Hippocampal formation (tissue), 2 donors: ENCODE results near the gene PAF1.
A peak's percentile ranks its signal among the peaks of the same experiment; 100 is the strongest.

Experiments used
- DNase-seq, 2 donors: peaks; one replicate each; lab custom pipeline; 2025; lab: John Stamatoyannopoulos, UW

The PAF1 gene

DNA sequence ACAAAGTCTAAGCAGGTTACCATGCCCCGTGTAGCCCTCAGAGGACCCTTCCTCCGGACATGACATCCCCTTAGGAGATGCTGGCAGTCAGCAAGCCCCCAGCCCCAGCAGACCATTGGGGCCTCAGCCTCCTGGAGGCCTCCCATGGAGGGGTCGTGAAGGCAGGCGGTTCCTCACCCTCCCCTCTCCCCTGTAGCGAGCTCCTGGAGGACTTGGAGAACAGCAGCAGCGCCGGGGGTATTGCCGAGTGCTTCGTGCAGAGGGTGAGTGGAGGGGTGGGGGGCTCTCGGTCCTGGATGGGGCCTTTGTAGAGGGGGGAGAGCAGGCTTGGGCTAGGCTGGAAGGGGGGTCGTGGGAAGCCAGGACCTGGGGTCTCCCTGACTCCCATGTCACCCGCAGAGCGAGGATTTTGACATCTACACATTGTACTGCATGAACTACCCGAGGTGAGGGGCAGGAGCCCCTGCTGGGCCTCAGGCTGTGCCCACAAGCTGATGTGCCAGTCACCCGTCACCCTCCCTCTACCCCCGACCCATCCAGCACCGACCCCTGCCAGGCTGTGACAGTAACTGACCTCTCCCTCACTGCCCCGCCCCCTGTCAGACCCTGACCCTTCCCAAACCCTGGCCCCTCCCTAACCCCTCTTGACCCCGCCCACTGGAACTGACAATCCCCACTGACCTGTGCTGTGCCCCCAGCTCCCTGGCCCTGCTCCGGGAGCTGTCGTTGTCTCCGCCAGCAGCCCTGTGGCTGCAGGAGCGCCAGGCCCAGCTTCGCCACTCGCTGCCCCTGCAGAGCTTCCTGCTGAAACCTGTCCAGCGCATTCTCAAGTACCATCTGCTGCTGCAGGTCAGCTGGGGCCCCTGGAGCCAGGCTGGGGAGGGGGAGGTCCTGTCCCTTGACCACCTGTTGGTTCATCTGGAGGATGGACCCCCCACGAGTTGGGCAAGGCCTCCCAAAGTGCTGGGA, 25.5 kb upstream of the PAF1 start:
- DNase-seq = no peak

GRCh38 chr19:39415111-39416046, 24.5 kb upstream of the PAF1 start:
- DNase-seq = no peak

DNA sequence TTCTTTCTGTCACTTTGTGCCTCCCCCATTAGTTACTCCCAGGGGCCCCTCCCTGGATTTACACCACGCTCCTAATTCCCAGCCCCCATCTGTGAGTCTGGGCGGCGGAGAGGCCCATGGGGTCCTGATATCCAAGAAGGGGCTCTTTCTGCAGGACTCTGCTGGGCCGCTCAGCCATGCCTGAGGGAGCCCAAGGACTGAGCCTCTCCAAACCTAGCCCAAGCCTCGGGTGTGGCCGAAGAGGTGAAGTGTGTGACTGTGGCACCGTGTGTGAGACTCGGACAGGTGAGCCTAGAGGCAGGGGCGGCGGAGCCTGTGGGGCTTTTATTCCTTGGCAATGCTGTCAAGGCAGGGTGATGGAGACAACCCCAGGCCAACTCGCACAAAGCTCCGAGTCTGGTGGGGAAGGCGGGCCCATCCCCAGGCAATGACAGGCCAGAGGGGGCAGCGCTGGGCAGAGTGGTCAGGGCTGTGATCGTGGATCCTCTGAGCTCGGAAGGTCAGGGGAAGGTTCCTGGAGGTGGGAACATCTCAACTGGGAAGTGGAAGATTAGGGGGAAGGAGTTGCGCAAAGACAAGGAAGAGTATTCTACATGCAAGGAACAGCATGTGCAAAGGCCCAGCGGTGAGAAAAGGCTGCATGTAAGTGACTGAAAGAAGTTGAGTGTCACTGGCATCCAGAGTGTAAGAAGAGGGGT, 23.2 kb upstream of the PAF1 start:
- DNase-seq = no peak

DNA sequence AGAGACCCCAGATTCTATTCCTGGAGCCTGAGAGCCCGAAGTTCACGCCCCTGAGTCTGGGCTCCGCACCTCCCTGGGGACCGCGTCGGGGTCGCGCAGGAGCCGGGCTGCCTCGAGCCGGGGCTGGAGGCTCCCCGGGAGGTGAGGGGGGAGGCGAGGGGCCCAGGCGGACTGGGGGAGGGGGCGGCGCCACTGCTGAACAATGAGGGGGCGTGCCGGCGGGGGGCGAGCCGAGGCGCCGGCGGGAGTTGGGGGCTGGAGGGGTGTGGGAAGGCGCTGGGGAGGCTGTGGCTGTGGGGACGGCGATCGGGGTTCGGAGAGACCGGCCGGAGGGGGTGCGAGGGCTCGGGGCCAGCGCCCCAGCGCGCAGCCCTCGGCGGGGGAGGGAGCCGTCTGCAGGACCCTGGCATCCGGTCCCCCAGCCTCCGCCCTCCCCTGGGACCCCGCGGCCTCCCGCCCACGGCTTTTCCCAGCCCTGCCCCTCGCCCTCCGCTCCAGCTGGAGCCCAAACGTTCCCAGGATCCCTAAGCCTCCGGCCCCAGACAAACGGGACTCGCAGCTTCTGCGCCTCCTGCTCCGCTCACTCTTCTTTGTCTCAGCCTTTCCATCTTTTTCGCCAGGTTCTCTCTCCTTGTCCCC, 22.5 kb upstream of the PAF1 start:
- DNase-seq = no peak

- DNase-seq = peak in 1 of 2 donors; percentile 19
Observed at GRCh38 chr19:39412867-39413271, 22.0 kb upstream of the PAF1 start.

DNA sequence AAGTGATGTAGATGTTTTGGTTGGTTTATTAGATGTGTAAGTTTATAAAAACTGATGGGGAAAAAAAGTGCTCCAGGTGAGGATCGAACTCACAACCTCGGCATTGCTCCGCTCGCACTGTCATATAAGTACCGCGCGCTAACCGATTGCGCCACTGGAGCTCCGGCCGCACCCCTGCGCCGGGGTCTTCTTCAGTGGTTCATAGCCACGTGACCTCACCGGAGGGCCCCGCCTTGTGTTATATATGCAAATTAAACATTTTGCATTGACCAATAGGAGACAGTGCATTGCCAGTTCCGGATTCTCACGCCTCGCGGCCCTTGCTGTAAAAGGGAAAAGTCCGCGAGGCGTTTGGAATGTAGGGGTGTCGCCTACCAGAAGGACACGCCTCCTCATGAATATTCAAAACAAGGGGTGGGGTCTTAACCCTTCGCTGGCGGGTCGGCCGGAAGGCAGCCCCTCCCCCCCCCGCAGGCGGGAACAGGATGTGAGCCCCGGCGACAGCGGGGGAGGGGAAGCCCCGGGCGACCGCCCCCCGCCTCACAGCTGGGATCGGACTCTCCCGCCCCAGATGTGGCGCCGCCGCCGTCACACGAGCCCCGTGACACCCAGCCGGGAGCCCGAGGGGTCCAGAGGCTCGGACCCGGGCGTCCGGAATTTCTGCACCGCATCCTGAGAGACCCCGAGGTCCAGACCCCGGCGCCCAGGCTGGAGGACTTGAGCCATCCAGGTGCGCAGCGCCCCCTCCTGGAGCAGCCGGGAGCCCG, 21.4 kb upstream of the PAF1 start, which contains the start of gene PLEKHG2:
Gene PLEKHG2, plus strand, starts transcription at position 570 of the 767 bp plus-strand sequence. CDS start 1,418 bp downstream, outside the sequence.
- DNase-seq = peak; percentile 88 to 98

DNA sequence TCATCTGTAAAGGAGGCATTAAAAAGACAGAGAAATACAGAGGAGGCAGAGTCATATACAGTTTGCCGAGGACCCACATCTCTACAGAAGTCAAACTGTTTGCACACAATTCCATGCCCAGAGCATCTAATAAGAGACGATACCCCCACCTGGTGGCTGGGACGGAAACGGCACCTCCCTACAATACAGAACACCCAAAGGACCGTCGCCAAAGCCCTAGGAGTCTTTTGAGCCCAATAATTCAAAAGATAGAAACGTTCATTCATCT, 20.9 kb upstream of the PAF1 start:
- DNase-seq = peak; percentile 74 to 85

GRCh38 chr19:39411081-39411831, 20.4 kb upstream of the PAF1 start:
- no peak for DNase-seq

GRCh38 chr19:39410831-39411080, 19.9 kb upstream of the PAF1 start:
- DNase-seq = no peak

DNA sequence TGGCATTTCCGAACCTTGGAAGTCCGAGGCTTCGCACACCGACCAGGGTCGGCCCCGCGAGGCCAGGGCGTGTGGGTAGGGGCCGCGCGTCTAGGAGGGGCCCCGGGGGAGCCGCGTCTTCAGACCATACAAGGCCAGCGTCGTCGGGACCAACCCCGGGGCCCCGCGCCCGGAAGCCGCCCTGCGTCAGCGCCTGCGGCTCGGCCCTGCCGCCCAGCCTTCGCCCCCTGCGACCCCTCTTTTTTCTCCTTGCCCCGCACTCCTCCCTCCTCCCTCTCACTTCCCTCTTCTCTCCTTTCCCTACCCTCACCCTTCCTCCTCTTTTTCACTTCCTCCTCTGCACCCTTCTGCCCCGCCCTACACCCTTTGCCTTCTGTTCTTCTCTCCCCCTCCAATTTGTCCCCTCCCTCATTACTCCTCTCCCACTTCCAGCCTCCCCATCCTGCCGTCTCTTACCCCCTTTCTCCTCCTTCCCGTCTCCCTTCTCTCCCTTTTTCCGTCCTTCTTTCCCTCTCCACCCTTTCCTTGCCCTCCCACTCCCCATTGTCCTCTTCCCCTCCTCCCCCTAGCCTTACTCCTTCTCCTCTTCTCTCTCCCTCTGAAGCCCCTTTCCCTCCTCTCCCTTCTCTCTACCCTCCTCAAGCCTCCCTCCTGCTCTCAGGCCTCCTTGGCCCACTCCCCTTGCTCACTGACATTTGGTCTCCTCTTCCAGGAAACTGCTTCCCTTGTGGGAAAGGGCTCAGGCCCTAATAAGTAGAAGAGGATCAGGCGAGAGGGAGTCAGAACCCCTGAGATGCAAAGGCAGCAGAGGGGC, 19.3 kb upstream of the PAF1 start:
- no peak for DNase-seq

GRCh38 chr19:39409208-39410016, 18.5 kb upstream of the PAF1 start:
- peak in 1 of 2 donors; percentile 43 for DNase-seq

- DNase-seq = no peak
Observed at GRCh38 chr19:39408392-39409207, 17.7 kb upstream of the PAF1 start.

DNA sequence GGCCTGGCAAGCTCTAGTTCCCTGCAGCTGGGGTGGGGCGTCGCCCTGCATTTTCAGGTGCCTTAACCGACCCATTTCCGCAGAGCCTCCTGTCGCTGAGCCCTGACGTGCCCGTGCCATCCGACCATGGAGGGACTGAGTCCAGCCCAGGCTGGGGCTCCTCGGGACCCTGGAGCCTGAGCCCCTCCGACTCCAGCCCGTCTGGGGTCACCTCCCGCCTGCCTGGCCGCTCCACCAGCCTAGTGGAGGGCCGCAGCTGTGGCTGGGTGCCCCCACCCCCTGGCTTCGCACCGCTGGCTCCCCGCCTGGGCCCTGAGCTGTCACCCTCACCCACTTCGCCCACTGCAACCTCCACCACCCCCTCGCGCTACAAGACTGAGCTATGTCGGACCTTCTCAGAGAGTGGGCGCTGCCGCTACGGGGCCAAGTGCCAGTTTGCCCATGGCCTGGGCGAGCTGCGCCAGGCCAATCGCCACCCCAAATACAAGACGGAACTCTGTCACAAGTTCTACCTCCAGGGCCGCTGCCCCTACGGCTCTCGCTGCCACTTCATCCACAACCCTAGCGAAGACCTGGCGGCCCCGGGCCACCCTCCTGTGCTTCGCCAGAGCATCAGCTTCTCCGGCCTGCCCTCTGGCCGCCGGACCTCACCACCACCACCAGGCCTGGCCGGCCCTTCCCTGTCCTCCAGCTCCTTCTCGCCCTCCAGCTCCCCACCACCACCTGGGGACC, 16.9 kb upstream of the PAF1 start:
- DNase-seq = no peak

- no peak for DNase-seq
Observed at GRCh38 chr19:39407410-39407659, 16.4 kb upstream of the PAF1 start.

DNA sequence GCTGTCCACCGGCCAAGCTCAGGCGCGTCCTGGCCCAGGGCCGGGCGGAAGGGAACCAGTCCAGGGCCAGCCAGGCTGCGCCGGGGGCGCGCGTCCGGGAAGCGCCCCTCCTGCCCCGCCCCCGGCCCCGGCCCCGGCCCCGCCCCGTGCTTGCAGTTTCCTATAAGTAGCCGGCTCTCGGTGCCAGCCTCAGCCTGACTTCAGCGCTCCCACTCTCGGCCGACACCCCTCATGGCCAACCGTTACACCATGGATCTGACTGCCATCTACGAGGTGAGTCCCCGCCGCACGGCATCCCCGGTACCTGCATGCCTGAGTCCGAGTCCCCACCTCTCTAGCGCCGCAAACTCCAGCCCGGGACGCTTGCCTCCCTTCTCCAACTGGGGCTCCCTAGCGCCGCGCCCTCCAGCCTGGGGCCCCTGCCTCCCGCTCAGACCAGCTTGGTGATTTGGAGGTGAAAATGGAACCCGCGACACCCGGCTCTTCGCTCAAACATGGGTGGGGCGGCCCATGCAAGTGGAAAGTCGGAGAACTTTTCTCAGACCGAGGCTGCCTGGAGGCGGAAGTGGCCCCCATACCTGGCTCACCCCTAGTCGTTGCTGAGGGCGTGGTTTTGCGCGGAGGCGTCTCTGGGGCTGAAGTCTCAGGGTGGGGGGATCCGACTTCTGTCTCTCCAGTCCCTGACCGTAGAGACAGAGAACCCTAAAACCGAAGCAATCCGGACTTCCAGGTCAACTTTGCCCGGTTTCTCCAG, 15.9 kb upstream of the PAF1 start, which contains the start of gene ZFP36:
Gene ZFP36, plus strand, starts transcription at position 192 of the 754 bp plus-strand sequence. Its CDS starts 58 bp downstream, at position 250.
- peak; percentile 31 to 79 for DNase-seq

DNA sequence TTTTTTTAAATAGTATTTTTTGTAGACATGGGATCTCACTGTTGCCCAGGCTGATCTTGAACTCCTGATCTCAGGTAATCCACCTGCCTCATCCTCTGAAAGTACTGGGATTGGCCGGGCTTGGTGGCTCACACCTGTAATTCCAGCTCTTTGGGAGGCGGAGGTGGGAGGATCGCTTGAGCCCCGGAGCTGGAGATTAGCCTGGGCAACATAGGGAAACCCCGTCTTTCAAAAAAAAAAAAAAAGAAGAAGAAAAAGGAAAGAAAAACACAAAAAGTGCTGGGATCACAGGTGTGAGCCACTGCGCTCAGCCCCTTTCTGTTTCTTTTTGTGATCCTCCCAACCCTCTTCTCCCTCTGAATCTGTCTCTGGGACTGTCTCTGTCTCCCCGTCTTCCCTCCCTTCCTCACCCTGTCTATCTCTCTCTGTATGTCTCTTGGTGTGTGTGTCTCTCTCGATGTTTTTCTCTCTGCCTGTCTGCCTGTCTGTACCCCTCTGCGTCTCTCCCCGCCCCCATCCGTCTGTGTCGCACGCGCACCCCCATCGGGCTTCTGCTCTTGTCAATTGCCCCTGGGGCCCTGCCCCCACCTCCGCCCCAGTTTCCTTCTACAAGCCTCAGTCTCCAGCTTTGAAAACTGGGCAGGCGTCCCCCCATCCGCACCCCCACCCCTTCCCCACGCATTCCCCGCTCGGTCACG, 15.2 kb upstream of the PAF1 start:
- no peak for DNase-seq
